ENCODE data around the gene KRT36. TPM values are rescaled to one million over a fixed set of nuclear protein-coding genes. Genes with fewer than 3 reads are reported as not detected.
A peak's percentile ranks its signal among the peaks of the same experiment; 100 is the strongest.

KRT36 gene
- total and polyA plus RNA-seq, 2 experiments from 2014 or later = not detected

- Mint-ChIP-seq H3K4me3 (peak overlapping the region; percentile 92), H3K9me3 (no peaks in the 10 kb centered on the region; the same call in 2 of the 3 replicates), H3K4me1 (peaks cover 27% of the 10 kb centered on the region), H3K36me3 (ENCODE audit: low read depth) (peaks cover 27% of the 10 kb centered on the region), H3K27ac (peak overlapping the region; percentile 89), H3K27me3 (ENCODE audit: insufficient read depth, low read depth, poor library complexity) (peaks cover 21% of the 10 kb centered on the region)
- peaks cover 9% of the 10 kb centered on the region; the same call in 1 of the 2 replicates for H4K20me1 ChIP-seq (replicated peaks; ENCODE audit: insufficient read depth)
- no peak overlapping the region for H3K4me3 ChIP-seq
- H3F3A ChIP-seq (replicated peaks; ENCODE audit: low read depth) = no peaks in the 10 kb centered on the region
- no peak for ATAC-seq
- H3K4me1 ChIP-seq (ENCODE audit: insufficient read depth) = peaks cover 15% of the 10 kb centered on the region
- H2AFZ ChIP-seq = peak overlapping the region; percentile 38; the same call in 1 of the 2 replicates
- TF ChIP-seq, protein P1, sequence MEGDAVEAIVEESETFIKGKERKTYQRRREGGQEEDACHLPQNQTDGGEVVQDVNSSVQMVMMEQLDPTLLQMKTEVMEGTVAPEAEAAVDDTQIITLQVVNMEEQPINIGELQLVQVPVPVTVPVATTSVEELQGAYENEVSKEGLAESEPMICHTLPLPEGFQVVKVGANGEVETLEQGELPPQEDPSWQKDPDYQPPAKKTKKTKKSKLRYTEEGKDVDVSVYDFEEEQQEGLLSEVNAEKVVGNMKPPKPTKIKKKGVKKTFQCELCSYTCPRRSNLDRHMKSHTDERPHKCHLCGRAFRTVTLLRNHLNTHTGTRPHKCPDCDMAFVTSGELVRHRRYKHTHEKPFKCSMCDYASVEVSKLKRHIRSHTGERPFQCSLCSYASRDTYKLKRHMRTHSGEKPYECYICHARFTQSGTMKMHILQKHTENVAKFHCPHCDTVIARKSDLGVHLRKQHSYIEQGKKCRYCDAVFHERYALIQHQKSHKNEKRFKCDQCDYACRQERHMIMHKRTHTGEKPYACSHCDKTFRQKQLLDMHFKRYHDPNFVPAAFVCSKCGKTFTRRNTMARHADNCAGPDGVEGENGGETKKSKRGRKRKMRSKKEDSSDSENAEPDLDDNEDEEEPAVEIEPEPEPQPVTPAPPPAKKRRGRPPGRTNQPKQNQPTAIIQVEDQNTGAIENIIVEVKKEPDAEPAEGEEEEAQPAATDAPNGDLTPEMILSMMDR (conservative IDR thresholded peaks at IDR 0.05; ENCODE audit: low read depth in 2 of 2) = no peak
- TF ChIP-seq ETS1 (IDR thresholded peaks at IDR 0.05) (no peak), CREB1 (CRISPR knock-in tag; IDR thresholded peaks at IDR 0.05; ENCODE audit: low read depth) (no peak), STAT1 (IDR thresholded peaks at IDR 0.05; ENCODE audit: unreplicated experiment) (no peak), JUNB (IDR thresholded peaks at IDR 0.05; ENCODE audit: unreplicated experiment) (no peak), EZH2phosphoT487 (IDR thresholded peaks at IDR 0.05; ENCODE audit: unreplicated experiment) (no peak), ZNF114 (CRISPR knock-in tag; IDR thresholded peaks at IDR 0.05) (no peak), POLR2AphosphoS5 (IDR thresholded peaks at IDR 0.05; ENCODE audit: low read depth) (no peak), EZH2 (IDR thresholded peaks at IDR 0.05; ENCODE audit: low read depth, unreplicated experiment) (no peak)
- H3K9me2 ChIP-seq (ENCODE audit: insufficient read depth) = no peaks in the 10 kb centered on the region
- H3K79me2 ChIP-seq (replicated peaks; ENCODE audit: insufficient read depth) = peaks cover 11% of the 10 kb centered on the region
- DNase-seq (ENCODE audit: low spot score) = peak; percentile 38
- no peak overlapping the region for H3K27ac ChIP-seq (ENCODE audit: low read depth)
- no peaks in the 10 kb centered on the region for H3K27me3 ChIP-seq (ENCODE audit: insufficient read depth)
- no peaks in the 10 kb centered on the region for H3K36me3 ChIP-seq (ENCODE audit: insufficient read depth)
- H3K4me2 ChIP-seq = peak overlapping the region; percentile 92; the same call in 1 of the 2 replicates
Measured at GRCh38 chr17:41528959-41529353, 39.2 kb upstream of the KRT36 start.

DNA sequence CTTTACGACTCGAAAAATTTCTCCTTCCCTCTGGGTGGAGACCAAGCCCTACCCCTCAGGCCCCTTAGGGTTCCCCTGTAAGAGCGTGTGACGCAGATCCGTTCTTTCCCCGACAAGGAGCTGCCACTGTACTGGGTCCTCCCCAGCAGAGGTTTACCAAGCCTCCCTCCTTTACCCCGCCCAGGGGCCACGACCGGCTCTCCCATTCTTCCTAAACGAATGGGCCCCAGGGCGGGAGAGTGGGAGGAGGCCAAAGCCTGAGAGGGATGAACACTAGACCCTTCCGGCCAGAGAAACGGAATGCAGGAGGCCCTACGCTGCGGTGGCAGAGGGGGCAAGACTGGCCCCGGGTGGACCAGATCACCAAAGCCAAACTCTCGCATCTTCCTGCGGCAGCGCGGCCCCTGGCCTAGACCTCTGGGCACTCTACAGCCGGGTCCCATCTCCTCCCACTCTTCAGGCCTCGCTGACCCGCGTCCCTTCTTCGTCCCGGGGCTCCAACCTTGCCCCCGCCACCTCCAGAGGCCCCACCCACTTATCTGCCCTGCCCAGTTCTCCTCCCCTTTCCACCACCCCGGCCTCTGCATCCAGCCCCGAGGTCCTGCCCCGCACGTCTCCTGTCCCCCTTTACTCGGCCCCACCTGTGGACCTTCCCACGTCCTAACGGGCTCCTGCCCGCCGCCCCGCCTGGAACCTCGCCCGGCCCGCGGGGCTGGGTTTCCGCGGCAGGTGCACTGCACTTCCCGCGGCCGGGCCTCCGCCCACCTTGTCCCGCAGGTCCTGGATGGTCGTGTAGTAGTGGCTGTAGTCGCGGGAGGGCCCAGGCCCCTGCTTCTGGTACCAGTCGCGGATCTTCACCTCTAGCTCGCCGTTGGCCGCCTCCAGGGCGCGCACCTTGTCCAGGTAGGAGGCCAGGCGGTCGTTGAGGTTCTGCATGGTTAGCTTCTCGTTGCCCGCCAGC, 37.6 kb upstream of the KRT36 start:
- H3K9me3 Mint-ChIP-seq = no peaks in the 10 kb centered on the region; the same call in 2 of the 3 replicates
- Histone ChIP-seq H3K9me2 (ENCODE audit: insufficient read depth) (no peaks in the 10 kb centered on the region), H3K4me1 (ENCODE audit: insufficient read depth) (peaks cover 16% of the 10 kb centered on the region), H3K4me3 (peak overlapping the region; percentile 97), H3F3A (replicated peaks; ENCODE audit: low read depth) (no peaks in the 10 kb centered on the region), H3K27ac (ENCODE audit: low read depth) (peak overlapping the region; percentile 88; the same call in 1 of the 2 replicates), H3K4me2 (peak overlapping the region; percentile 92), H3K79me2 (replicated peaks; ENCODE audit: insufficient read depth) (peaks cover 11% of the 10 kb centered on the region), H3K36me3 (ENCODE audit: insufficient read depth) (0 out of 2 replicates have a peak, but pooled peaks cover 9% of the 10 kb centered on the region), H2AFZ (peak overlapping the region; percentile 81), H4K20me1 (replicated peaks; ENCODE audit: insufficient read depth) (peaks cover 9% of the 10 kb centered on the region; the same call in 1 of the 2 replicates), H3K27me3 (ENCODE audit: insufficient read depth) (no peaks in the 10 kb centered on the region)
- H3K4me3 Mint-ChIP-seq = peak overlapping the region; percentile 92
- peaks cover 27% of the 10 kb centered on the region for H3K4me1 Mint-ChIP-seq
- peaks cover 40% of the 10 kb centered on the region for H3K36me3 Mint-ChIP-seq (ENCODE audit: low read depth)
- no peak for TF ChIP-seq NANOG (IDR thresholded peaks at IDR 0.05; ENCODE audit: borderline replicate concordance)
- TF ChIP-seq, protein P1 (conservative IDR thresholded peaks at IDR 0.05; ENCODE audit: low read depth in 2 of 2) = 0 out of 4 replicates have a peak, but pooled peaks of 1 of the 2 experiments have one; percentile 11
- no peak for TF ChIP-seq STAT1 (IDR thresholded peaks at IDR 0.05; ENCODE audit: unreplicated experiment)
- TF ChIP-seq ZNF114 (CRISPR knock-in tag; IDR thresholded peaks at IDR 0.05) = no peak
- peak; percentile 64 for DNase-seq (ENCODE audit: low spot score)
- peaks cover 21% of the 10 kb centered on the region for H3K27me3 Mint-ChIP-seq (ENCODE audit: insufficient read depth, low read depth, poor library complexity)
- peak overlapping the region; percentile 98 for H3K27ac Mint-ChIP-seq
- peak; percentile 56 for ATAC-seq
